Activated CD8-positive, alpha-beta memory T cell treated with anti-CD3 and anti-CD28 coated beads for 1 hour (primary cell): Measurements from ENCODE around the gene CFAP97D1.

Experiments
- DNase-seq, 2 donors: peaks; one replicate each; pipeline ENCODE4 v3.0.0-alpha.2; 2020; ENCODE audit warnings: low read depth in 1 of 2; ENCODE audit errors: extremely low read depth in 1 of 2

Gene CFAP97D1

GRCh38 chr17:43780135-43780534 is at the start of gene CFAP97D1:
CFAP97D1 (plus strand) TSS chr17:43780435; CDS start chr17:43780463, 28 bp downstream.
- no peak for DNase-seq

- DNase-seq, result no peak
Measured at GRCh38 chr17:43732958-43733357, 47.3 kb upstream of the CFAP97D1 start.

- no peak for DNase-seq
Measured at GRCh38 chr17:43733956-43734355, 46.3 kb upstream of the CFAP97D1 start.

GRCh38 chr17:43734376-43734775 is 45.9 kb upstream of the CFAP97D1 start:
- DNase-seq, result no peak

- no peak for DNase-seq
Measured at GRCh38 chr17:43736389-43736788, 43.8 kb upstream of the CFAP97D1 start.

- DNase-seq, result no peak
Measured at GRCh38 chr17:43737722-43738121, 42.5 kb upstream of the CFAP97D1 start.

- DNase-seq, result no peak
Measured at GRCh38 chr17:43740541-43740940, 39.7 kb upstream of the CFAP97D1 start.

GRCh38 chr17:43741636-43742035 is 38.6 kb upstream of the CFAP97D1 start:
- DNase-seq, result no peak

GRCh38 chr17:43745541-43745940 is 34.7 kb upstream of the CFAP97D1 start:
- DNase-seq, result no peak

GRCh38 chr17:43750153-43750552 is 30.1 kb upstream of the CFAP97D1 start:
- no peak for DNase-seq

GRCh38 chr17:43753493-43754129 is 26.6 kb upstream of the CFAP97D1 start:
- DNase-seq, result no peak

- DNase-seq, result no peak
Measured at GRCh38 chr17:43754947-43755346, 25.3 kb upstream of the CFAP97D1 start.

- no peak for DNase-seq
Measured at GRCh38 chr17:43755389-43755875, 24.8 kb upstream of the CFAP97D1 start.

GRCh38 chr17:43756201-43756600 is 24.0 kb upstream of the CFAP97D1 start:
- DNase-seq, result no peak

- DNase-seq, result no peak
Measured at GRCh38 chr17:43757171-43757660, 23.0 kb upstream of the CFAP97D1 start.

GRCh38 chr17:43758086-43758485 is 22.1 kb upstream of the CFAP97D1 start:
- no peak for DNase-seq

- DNase-seq, result no peak
Measured at GRCh38 chr17:43758497-43759174, 21.6 kb upstream of the CFAP97D1 start, which contains the start of gene SOST. SOST (minus strand) TSS chr17:43758791; CDS start chr17:43758741, 50 bp downstream.

- no peak for DNase-seq
Measured at GRCh38 chr17:43759836-43760235, 20.4 kb upstream of the CFAP97D1 start.

GRCh38 chr17:43760254-43760852 is 19.9 kb upstream of the CFAP97D1 start:
- DNase-seq, result peak; percentile 73 to 75

GRCh38 chr17:43766413-43767052 is 13.7 kb upstream of the CFAP97D1 start:
- peak in 1 of 2 donors; percentile 23 for DNase-seq

GRCh38 chr17:43767053-43767712 is 13.1 kb upstream of the CFAP97D1 start:
- DNase-seq, result no peak
